ENCODE data around the gene CCT8. TPM values are rescaled to one million over a fixed set of nuclear protein-coding genes. Genes with fewer than 3 reads are reported as not detected.

The CCT8 gene
- total RNA-seq = 99.3 TPM

GRCh38 chr21:29073222-29074006, at the start of gene CCT8:
Gene CCT8 (minus strand): TSS chr21:29073648. CDS start chr21:29073590, 58 bp downstream.
- DNase-seq (ENCODE audit: low spot score) = peak; percentile 100

GRCh38 chr21:29121759-29122158, 48.3 kb upstream of the CCT8 start:
- no peak for DNase-seq (ENCODE audit: low spot score)

- DNase-seq (ENCODE audit: low spot score) = no peak
Observed at GRCh38 chr21:29117372-29117955, 44.0 kb upstream of the CCT8 start.

- DNase-seq (ENCODE audit: low spot score) = no peak
Observed at GRCh38 chr21:29115899-29116298, 42.5 kb upstream of the CCT8 start.

GRCh38 chr21:29114765-29115500, 41.5 kb upstream of the CCT8 start:
- no peak for DNase-seq (ENCODE audit: low spot score)

- DNase-seq (ENCODE audit: low spot score) = peak; percentile 60
Observed at GRCh38 chr21:29105218-29105617, 31.8 kb upstream of the CCT8 start.

GRCh38 chr21:29104239-29104708, 30.8 kb upstream of the CCT8 start:
- DNase-seq (ENCODE audit: low spot score) = no peak

GRCh38 chr21:29102791-29103257, 29.4 kb upstream of the CCT8 start:
- DNase-seq (ENCODE audit: low spot score) = no peak

GRCh38 chr21:29098156-29098555, 24.7 kb upstream of the CCT8 start:
- DNase-seq (ENCODE audit: low spot score) = no peak

GRCh38 chr21:29096218-29097015, 23.0 kb upstream of the CCT8 start:
- DNase-seq (ENCODE audit: low spot score) = no peak

GRCh38 chr21:29092102-29092959, 18.9 kb upstream of the CCT8 start:
- no peak for DNase-seq (ENCODE audit: low spot score)

GRCh38 chr21:29091033-29091432, 17.6 kb upstream of the CCT8 start:
- no peak for DNase-seq (ENCODE audit: low spot score)

- no peak for DNase-seq (ENCODE audit: low spot score)
Observed at GRCh38 chr21:29085106-29085752, 11.8 kb upstream of the CCT8 start.

GRCh38 chr21:29084372-29084771, 10.9 kb upstream of the CCT8 start:
- no peak for DNase-seq (ENCODE audit: low spot score)

GRCh38 chr21:29083306-29083705, 9.9 kb upstream of the CCT8 start:
- DNase-seq (ENCODE audit: low spot score) = no peak

GRCh38 chr21:29082046-29082815, 8.8 kb upstream of the CCT8 start:
- DNase-seq (ENCODE audit: low spot score) = no peak

- DNase-seq (ENCODE audit: low spot score) = no peak
Observed at GRCh38 chr21:29080454-29080941, 7.0 kb upstream of the CCT8 start.

GRCh38 chr21:29078869-29079767, 5.7 kb upstream of the CCT8 start:
- peak; percentile 57 for DNase-seq (ENCODE audit: low spot score)

Measured in mucosa of gallbladder (tissue), 1 donor.